GM21619 (cell line): ENCODE measurements around the gene KLHL10.
"Not testable (repeated sequence)": the region's sequence is repeated elsewhere in the genome, so short reads cannot be mapped to it uniquely, and the experiment has no call there.

Experiments
- ATAC-seq: cut with Tn5 transposase; IDR thresholded peaks from one replicate; pipeline ENCODE4 v1.9.1; 2021; ENCODE audit not compliant: unreplicated experiment

KLHL10 gene

GRCh38 chr17:41849251-41849990 is 11.8 kb downstream of the KLHL10 start:
- ATAC-seq: no peak

GRCh38 chr17:41851382-41851781 is 13.8 kb downstream of the KLHL10 start:
- not testable (repeated sequence) for ATAC-seq

GRCh38 chr17:41860254-41860931 is 22.8 kb downstream of the KLHL10 start:
- ATAC-seq: no peak

GRCh38 chr17:41863074-41863848 is 25.6 kb downstream of the KLHL10 start:
- ATAC-seq: no peak

- ATAC-seq: peak; percentile 11
These were observed 26.8 kb downstream of the KLHL10 start for GRCh38 chr17:41864498-41864835.

- peak; percentile 84 for ATAC-seq
These were observed 27.4 kb downstream of the KLHL10 start, which contains the start of gene KLHL11 for GRCh38 chr17:41864836-41865595. Gene KLHL11 (minus strand): TSS chr17:41865423. CDS start chr17:41865370, 53 bp downstream.

- ATAC-seq: no peak
These were observed 27.9 kb downstream of the KLHL10 start for GRCh38 chr17:41865596-41865893.

- ATAC-seq: no peak
These were observed 30.9 kb downstream of the KLHL10 start for GRCh38 chr17:41868568-41868967.

- ATAC-seq: no peak
These were observed 31.8 kb downstream of the KLHL10 start for GRCh38 chr17:41869426-41869825.

- ATAC-seq: no peak
These were observed 32.5 kb downstream of the KLHL10 start for GRCh38 chr17:41870097-41870496.

- ATAC-seq: no peak
These were observed 33.0 kb downstream of the KLHL10 start for GRCh38 chr17:41870627-41871026.

- no peak for ATAC-seq
These were observed 34.2 kb downstream of the KLHL10 start for GRCh38 chr17:41871789-41872188.

GRCh38 chr17:41873559-41874292 is 36.1 kb downstream of the KLHL10 start:
- ATAC-seq: no peak

GRCh38 chr17:41874293-41874670 is 36.7 kb downstream of the KLHL10 start:
- ATAC-seq: not testable (repeated sequence)

GRCh38 chr17:41880130-41880529 is 42.5 kb downstream of the KLHL10 start:
- ATAC-seq: no peak

- no peak for ATAC-seq
These were observed 45.1 kb downstream of the KLHL10 start for GRCh38 chr17:41882756-41883155.

GRCh38 chr17:41885733-41886132 is 48.1 kb downstream of the KLHL10 start:
- no peak for ATAC-seq

GRCh38 chr17:41888332-41888965 is 50.8 kb downstream of the KLHL10 start:
- no peak for ATAC-seq

- ATAC-seq: no peak
These were observed 53.8 kb downstream of the KLHL10 start for GRCh38 chr17:41891135-41892020.
